ENCODE results near the gene CCDC194. TPM values are rescaled to one million over a fixed set of nuclear protein-coding genes. Genes with fewer than 3 reads are reported as not detected.
"Not testable (repeated sequence)": the region's sequence is repeated elsewhere in the genome, so short reads cannot be mapped to it uniquely, and the experiment has no call there.

CCDC194 gene
- total and polyA plus RNA-seq, 8 donors = not detected

GRCh38 chr19:17376935-17377600 lies 16.9 kb downstream of the CCDC194 start, which contains the start of gene PLVAP:
PLVAP (minus strand) TSS chr19:17377342; CDS start chr19:17377288, 54 bp downstream.
- WGBS, 5 donors = 37 to 48% (median 40%) methylated on average over 31 to 39 of the region's 39 CpGs
- peak in 1 of 2 donors; percentile 70 for DNase-seq
- peak within 1 kb of the TSS in 4 of 5 donors; percentile 1 to 58 (median 26) for H3K27ac ChIP-seq
- no peak for TF ChIP-seq CTCF (IDR thresholded peaks at IDR 0.05)
- no peak for TF ChIP-seq POLR2A (IDR thresholded peaks at IDR 0.05)
- peak in 2 of 3 donors; percentile 48 to 57 for TF ChIP-seq POLR2AphosphoS5 (IDR thresholded peaks at IDR 0.05)
- TF ChIP-seq EP300 (IDR thresholded peaks at IDR 0.05) = no peak
- H3K4me1 ChIP-seq = peaks cover 0 to 6% (median 3%) of the 10 kb centered on the region in 4 donors
- H3K4me3 ChIP-seq = peak within 1 kb of the TSS; percentile 24 to 35 (median 28)
- H3K36me3 ChIP-seq = no peaks in the 10 kb centered on the region
- intact Hi-C loops (cut with DNase I; ENCODE audit: low total_unique reads) = no loop called here
- H3K27me3 ChIP-seq = peaks cover 0 to 34% (median 5%) of the 10 kb centered on the region in 3 donors
- no peaks in the 10 kb centered on the region for H3K9me3 ChIP-seq

GRCh38 chr19:17370026-17370587 lies 23.9 kb downstream of the CCDC194 start:
- intact Hi-C loops (cut with DNase I; ENCODE audit: low total_unique reads) = no loop called here
- 24 to 54% (median 44%) methylated on average over 8 of the region's 8 CpGs for WGBS, 5 donors

GRCh38 chr19:17365361-17365760 lies 28.6 kb downstream of the CCDC194 start:
- no peak for DNase-seq
- Histone ChIP-seq H3K4me1 (peaks cover 0 to 12% (median 0%) of the 10 kb centered on the region in 4 donors), H3K9me3 (no peaks in the 10 kb centered on the region), H3K27me3 (peaks cover 0 to 20% (median 0%) of the 10 kb centered on the region in 3 donors), H3K27ac (no peak overlapping the region), H3K36me3 (no peaks in the 10 kb centered on the region), H3K4me3 (no peak overlapping the region)
- no peak for TF ChIP-seq POLR2A (IDR thresholded peaks at IDR 0.05)
- no peak for TF ChIP-seq EP300 (IDR thresholded peaks at IDR 0.05)
- no peak for TF ChIP-seq POLR2AphosphoS5 (IDR thresholded peaks at IDR 0.05)
- TF ChIP-seq CTCF (IDR thresholded peaks at IDR 0.05) = no peak
- intact Hi-C loops (cut with DNase I; ENCODE audit: low total_unique reads) = no loop called here
- 88 to 96% (median 93%) methylated on average over 20 to 22 of the region's 22 CpGs for WGBS, 5 donors

More at GRCh38 chr19:17370026-17370587, 23.9 kb downstream of the CCDC194 start:
- no peaks in the 10 kb centered on the region for H3K9me3 ChIP-seq
- TF ChIP-seq POLR2A (IDR thresholded peaks at IDR 0.05) (no peak), CTCF (IDR thresholded peaks at IDR 0.05) (no peak), POLR2AphosphoS5 (IDR thresholded peaks at IDR 0.05) (no peak), EP300 (IDR thresholded peaks at IDR 0.05) (no peak)
- peaks cover 0 to 20% (median 0%) of the 10 kb centered on the region in 3 donors for H3K27me3 ChIP-seq
- H3K36me3 ChIP-seq = no peaks in the 10 kb centered on the region
- H3K4me1 ChIP-seq = peaks cover 0 to 15% (median 0%) of the 10 kb centered on the region in 4 donors
- H3K4me3 ChIP-seq = no peak overlapping the region
- peak overlapping the region in 2 of 5 donors; percentile 52 to 61 for H3K27ac ChIP-seq
- peak in 1 of 2 donors; percentile 70 for DNase-seq

GRCh38 chr19:17363852-17364605 lies 30.0 kb downstream of the CCDC194 start:
- H3K4me1 ChIP-seq; H3K27ac ChIP-seq; DNase-seq; H3K4me3 ChIP-seq; H3K36me3 ChIP-seq; H3K9me3 ChIP-seq; intact Hi-C loops (cut with DNase I; ENCODE audit: low total_unique reads): not testable (repeated sequence)
- 85 to 92% (median 86%) methylated on average over 20 of the region's 20 CpGs for WGBS, 5 donors
- H3K27me3 ChIP-seq = peaks cover 0 to 17% (median 0%) of the 10 kb centered on the region in 3 donors

Data from stomach (tissue), 9 donors.